Stomach (tissue), 9 donors: Measurements from ENCODE around the gene CLRN1. TPM values are rescaled to one million over a fixed set of nuclear protein-coding genes. Genes with fewer than 3 reads are reported as not detected.

Experiments used
- DNase-seq, 2 donors: peaks; one replicate each; pipeline versions ENCODE4 v3.0.0 to v3.0.0-alpha.2; 2013 to 2019
- H3K27ac ChIP-seq, 5 donors: fragments of 200-600 bp in 4 of 5; sonication (generic) in 4 of 5; one replicate each; pipeline ENCODE4 v1.5.1; 2013 to 2019; ENCODE audit warnings: mild to moderate bottlenecking in 1 of 5, moderate library complexity in 1 of 5
- H3K27me3 ChIP-seq, 3 donors: fragments of 200-600 bp; sonication (generic); one replicate each; pipeline ENCODE4 v1.5.1; 2017 to 2019; ENCODE audit warnings: mixed run types in 1 of 3
- H3K36me3 ChIP-seq, 4 donors: fragments of 200-600 bp; sonication (generic); 1 replicate in 3 of 4; 2 replicates in 1 of 4; pipeline ENCODE4 v1.5.1; 2016 to 2019
- H3K4me1 ChIP-seq, 4 donors: fragments of 200-600 bp; sonication (generic); one replicate each; pipeline ENCODE4 v1.5.1; 2016 to 2019
- H3K4me3 ChIP-seq, 4 donors: fragments of 200-600 bp; sonication (generic) in 3 of 4; one replicate each; pipeline ENCODE4 v1.5.1; 2016 to 2019; ENCODE audit warnings: mild to moderate bottlenecking in 1 of 4
- H3K9me3 ChIP-seq, 4 donors: fragments of 200-600 bp; sonication (generic); one replicate each; pipeline ENCODE4 v1.5.1; 2016 to 2019
- CTCF ChIP-seq, 7 experiments: fragments of 450-650 bp in 4 of 7; fragments of 200-600 bp in 3 of 7; sonication (generic) in 3 of 7; IDR thresholded peaks; one replicate each; pipeline ENCODE4 v1.5.1; 2016 to 2019; ENCODE audit warnings: antibody characterized with exemption in 7 of 7, control low read depth in 2 of 7, mild to moderate bottlenecking in 1 of 7
- EP300 ChIP-seq: sonication (generic); formaldehyde crosslinking; IDR thresholded peaks from one replicate; pipeline ENCODE4 v1.6.1; 2017; ENCODE audit warnings: antibody characterized with exemption
- POLR2A ChIP-seq, 4 donors: fragments of 450-650 bp; IDR thresholded peaks; one replicate each; pipeline ENCODE4 v1.6.1; 2016; ENCODE audit warnings: antibody characterized with exemption in 4 of 4, control low read depth in 2 of 4, mild to moderate bottlenecking in 1 of 4, moderate library complexity in 1 of 4
- POLR2AphosphoS5 ChIP-seq, 3 donors: sonication (generic); formaldehyde crosslinking; IDR thresholded peaks; one replicate each; pipeline ENCODE4 v1.6.1; 2016; ENCODE audit warnings: antibody characterized with exemption in 3 of 3
- WGBS, 5 donors: extraction: QIAGEN DNeasy Blood & Tissue Kit in 3 of 5; methylation state at CpG; one replicate each; pipeline versions ENCODE4 v1.1.5 to v1.1.7; 2013 to 2018; 5-methylcytosine and 5-hydroxymethylcytosine counted together
- intact Hi-C: fragments of 100-400 bp; cut with DNase I; formaldehyde crosslinking; loops from one replicate; pipeline ENCODE4 v1.15.1; 2023; ENCODE audit warnings: low total_unique reads
- polyA plus RNA-seq, 3 donors: library from polyadenylated mRNA; stranded (reverse); fragments of 200-250 nt; gene quantifications; one replicate each; pipeline ENCODE4 v1.2.3, GENCODE V29; 2013
- total RNA-seq, 5 donors: library from RNA; depleted of rRNA; stranded (reverse); fragments of >200 nt; gene quantifications; one replicate each; pipeline versions ENCODE4 v1.1.0 to v1.2.3, GENCODE V29; 2014 to 2016
- donor health status: healthy with polysubstance abuse.
- donor health status: Bipolar disorder and iron deficiency.
- donor health status: healthy.

CLRN1 gene
- total and polyA plus RNA-seq, 8 donors = not detected

DNA sequence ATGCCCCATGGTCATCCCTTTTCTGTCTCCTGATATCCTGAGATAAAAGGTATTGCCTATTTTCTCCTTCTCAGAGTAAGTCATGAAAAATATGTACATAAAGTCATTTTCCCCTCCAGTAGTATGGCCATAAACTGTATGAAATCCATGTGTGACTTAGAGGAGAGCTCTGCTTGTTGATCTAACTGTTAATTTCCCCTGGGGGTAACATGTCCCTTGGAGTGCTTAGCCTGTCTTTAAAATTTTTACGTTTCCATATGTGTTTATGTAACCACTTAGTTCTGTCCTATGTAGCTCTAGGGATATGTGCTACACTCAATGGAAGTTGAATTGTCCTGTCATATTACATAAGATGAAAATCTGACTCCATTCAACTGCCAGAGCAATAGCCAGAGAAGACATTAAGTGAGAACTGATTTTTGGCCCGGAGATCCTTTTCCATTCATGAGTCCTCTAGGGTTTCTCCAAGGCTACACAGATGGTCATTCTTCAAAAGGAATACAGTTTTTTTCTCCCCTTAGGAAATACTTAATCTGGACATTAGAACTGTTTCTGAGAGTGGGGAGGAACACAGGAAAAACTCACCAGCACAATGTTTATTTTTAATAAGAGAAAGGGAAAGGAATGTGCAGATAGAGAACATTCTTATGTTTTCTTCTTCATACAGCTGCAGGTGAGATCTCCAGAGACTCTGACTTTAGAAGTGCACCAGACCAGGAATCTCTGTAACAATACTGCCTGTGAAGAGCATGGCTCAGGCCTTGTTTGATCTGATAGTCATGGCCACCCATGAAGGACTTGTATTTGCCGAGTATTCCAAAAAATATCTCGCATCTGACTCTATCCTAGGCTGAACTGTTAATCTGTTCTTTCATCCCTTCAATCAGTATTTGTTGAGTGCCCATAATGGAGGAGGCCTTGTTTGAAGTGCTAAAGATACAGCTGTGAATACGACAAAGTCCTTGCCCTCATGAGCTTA is 29.8 kb upstream of the CLRN1 start:
- Histone ChIP-seq H3K4me1 (no peaks in the 10 kb centered on the region), H3K4me3 (no peak overlapping the region), H3K27me3 (no peaks in the 10 kb centered on the region), H3K9me3 (no peaks in the 10 kb centered on the region), H3K36me3 (no peaks in the 10 kb centered on the region), H3K27ac (no peak overlapping the region)
- no peak for TF ChIP-seq EP300
- no peak for TF ChIP-seq POLR2A (IDR thresholded peaks at IDR 0.05)
- no peak for TF ChIP-seq POLR2AphosphoS5 (IDR thresholded peaks at IDR 0.05)
- TF ChIP-seq CTCF (IDR thresholded peaks at IDR 0.05) = no peak
- 74 to 79% (median 74%) methylated on average over 5 of the region's 5 CpGs for WGBS, 5 donors
- peak in 1 of 2 donors; percentile 49 for DNase-seq
- intact Hi-C loops = no loop called here

DNA sequence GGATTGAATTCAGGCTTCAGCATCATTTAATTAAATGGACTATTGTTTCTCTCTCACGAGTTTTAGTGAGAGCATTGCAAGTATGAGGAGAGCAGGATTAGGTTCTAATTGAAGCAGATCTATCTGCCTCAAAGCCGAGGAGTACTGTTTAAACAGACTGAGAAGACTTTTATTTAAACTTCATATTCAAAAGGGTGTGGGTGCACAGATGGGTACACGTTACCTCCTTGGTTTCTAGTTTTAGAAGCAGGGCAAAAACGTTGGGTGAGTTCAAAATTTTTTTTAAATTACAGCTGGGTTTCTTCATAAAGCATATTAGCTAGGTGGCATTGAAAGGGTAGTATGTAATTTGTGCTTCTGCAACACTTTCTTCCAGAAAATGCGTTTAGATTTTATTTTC is 26.5 kb upstream of the CLRN1 start:
- TF ChIP-seq POLR2AphosphoS5 (IDR thresholded peaks at IDR 0.05) = no peak
- TF ChIP-seq CTCF (IDR thresholded peaks at IDR 0.05) = no peak
- no peak for TF ChIP-seq POLR2A (IDR thresholded peaks at IDR 0.05)
- TF ChIP-seq EP300 = no peak
- no peaks in the 10 kb centered on the region for H3K36me3 ChIP-seq
- no peak overlapping the region for H3K4me3 ChIP-seq
- no peak for DNase-seq
- H3K9me3 ChIP-seq = peaks cover 0 to 5% (median 0%) of the 10 kb centered on the region in 4 donors
- H3K4me1 ChIP-seq = no peaks in the 10 kb centered on the region
- 48 to 59% (median 51%) methylated on average over 5 of the region's 5 CpGs for WGBS, 5 donors
- no peak overlapping the region for H3K27ac ChIP-seq
- intact Hi-C loops = no loop called here
- no peaks in the 10 kb centered on the region for H3K27me3 ChIP-seq

- Histone ChIP-seq H3K27ac (no peak overlapping the region), H3K4me3 (no peak overlapping the region), H3K36me3 (no peaks in the 10 kb centered on the region), H3K9me3 (peaks cover 0 to 8% (median 0%) of the 10 kb centered on the region in 4 donors), H3K27me3 (no peaks in the 10 kb centered on the region), H3K4me1 (no peaks in the 10 kb centered on the region)
- no peak for TF ChIP-seq POLR2AphosphoS5 (IDR thresholded peaks at IDR 0.05)
- no peak for TF ChIP-seq POLR2A (IDR thresholded peaks at IDR 0.05)
- TF ChIP-seq EP300 = no peak
- TF ChIP-seq CTCF (IDR thresholded peaks at IDR 0.05) = no peak
- DNase-seq = no peak
- intact Hi-C loops = no loop called here
Measured at GRCh38 chr3:150996731-150997130, 24.2 kb upstream of the CLRN1 start.

DNA sequence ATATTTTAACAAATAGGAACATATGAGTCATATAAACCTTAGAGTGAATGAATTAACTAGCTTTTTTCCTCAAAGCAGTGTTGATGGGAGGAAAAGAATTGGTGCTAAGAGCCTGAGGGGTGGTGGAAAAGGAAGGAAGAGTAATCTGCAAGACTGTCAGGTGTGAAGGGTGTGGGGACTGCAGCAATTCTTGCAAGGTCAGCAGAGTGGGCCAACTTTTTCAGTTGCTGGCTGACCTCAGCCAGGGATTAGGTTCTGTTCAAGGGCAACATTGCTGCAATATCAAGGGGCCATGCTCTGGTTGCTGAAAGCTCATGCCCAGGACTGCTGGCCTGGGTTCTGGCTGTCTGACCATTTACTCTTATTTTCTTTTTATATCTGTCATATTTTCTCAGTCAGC is 23.0 kb upstream of the CLRN1 start:
- TF ChIP-seq EP300 (no peak), POLR2A (IDR thresholded peaks at IDR 0.05) (no peak), CTCF (IDR thresholded peaks at IDR 0.05) (no peak), POLR2AphosphoS5 (IDR thresholded peaks at IDR 0.05) (no peak)
- H3K9me3 ChIP-seq = peaks cover 0 to 8% (median 0%) of the 10 kb centered on the region in 4 donors
- no peak for DNase-seq
- H3K4me3 ChIP-seq = no peak overlapping the region
- intact Hi-C loops = no loop called here
- no peaks in the 10 kb centered on the region for H3K4me1 ChIP-seq
- H3K36me3 ChIP-seq = no peaks in the 10 kb centered on the region
- no peak overlapping the region for H3K27ac ChIP-seq
- no peaks in the 10 kb centered on the region for H3K27me3 ChIP-seq
